Lower leg skin (tissue), 4 donors: ENCODE results near the gene EXOC6. TPM values are rescaled to one million over a fixed set of nuclear protein-coding genes. Genes with fewer than 3 reads are reported as not detected.

Source experiments
- DNase-seq, 2 donors: peaks; one replicate each; pipeline ENCODE4 v3.0.0-alpha.2; 2019; ENCODE audit warnings: low spot score in 2 of 2
- H3K4me3 ChIP-seq: fragments of 200-600 bp; sonication (generic); 2 replicates; pipeline ENCODE4 v1.5.1; 2017; ENCODE audit warnings: mild to moderate bottlenecking, low read depth; ENCODE audit not compliant: poor library complexity, severe bottlenecking
- CTCF ChIP-seq, 3 donors: fragments of 450-650 bp; IDR thresholded peaks; one replicate each; pipeline ENCODE4 v1.5.1; 2016; ENCODE audit warnings: antibody characterized with exemption in 3 of 3, mild to moderate bottlenecking in 3 of 3, moderate library complexity in 2 of 3
- POLR2A ChIP-seq, 2 donors: fragments of 450-650 bp; IDR thresholded peaks; one replicate each; pipeline ENCODE4 v1.6.1; 2016 to 2017; ENCODE audit warnings: antibody characterized with exemption in 2 of 2, mild to moderate bottlenecking in 1 of 2, moderate library complexity in 1 of 2
- WGBS, 2 donors: methylation state at CpG; one replicate each; pipeline ENCODE4 v1.1.5; 2018; 5-methylcytosine and 5-hydroxymethylcytosine counted together
- intact Hi-C: fragments of 100-400 bp; cut with DNase I; formaldehyde crosslinking; loops from one replicate; pipeline ENCODE4 v1.15.0; 2023; ENCODE audit warnings: low total_unique reads
- total RNA-seq, 4 donors: library from RNA; depleted of rRNA; stranded (reverse); fragments of >200 nt; gene quantifications; one replicate each; pipeline ENCODE4 v1.1.0, GENCODE V29; 2016

The EXOC6 gene
- total RNA-seq, 4 donors from 2014 or later = 5.2 to 8.4 (median 6.0) TPM

DNA sequence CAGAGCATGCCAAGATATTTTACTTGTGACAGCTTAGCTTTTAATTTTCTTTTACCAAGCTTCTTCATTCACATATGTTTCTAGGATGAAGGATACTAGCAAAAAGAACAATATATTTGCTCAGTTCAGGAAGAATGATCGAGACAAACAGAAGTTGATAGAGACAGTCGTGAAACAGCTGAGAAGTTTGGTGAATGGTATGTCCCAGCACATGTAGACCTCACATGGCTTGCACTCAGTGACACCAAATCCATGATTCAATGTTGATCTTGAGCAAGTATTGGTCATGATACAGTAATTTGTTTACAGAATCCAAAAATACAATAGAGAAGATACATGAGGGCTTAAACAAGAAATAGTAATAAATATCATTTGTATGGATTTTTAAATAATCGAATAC, 209.8 kb downstream of the EXOC6 start:
- 90 to 97% methylated on average over 3 of the region's 3 CpGs for WGBS, 2 donors
- no peak overlapping the region for H3K4me3 ChIP-seq
- intact Hi-C loops = no loop called here

DNA sequence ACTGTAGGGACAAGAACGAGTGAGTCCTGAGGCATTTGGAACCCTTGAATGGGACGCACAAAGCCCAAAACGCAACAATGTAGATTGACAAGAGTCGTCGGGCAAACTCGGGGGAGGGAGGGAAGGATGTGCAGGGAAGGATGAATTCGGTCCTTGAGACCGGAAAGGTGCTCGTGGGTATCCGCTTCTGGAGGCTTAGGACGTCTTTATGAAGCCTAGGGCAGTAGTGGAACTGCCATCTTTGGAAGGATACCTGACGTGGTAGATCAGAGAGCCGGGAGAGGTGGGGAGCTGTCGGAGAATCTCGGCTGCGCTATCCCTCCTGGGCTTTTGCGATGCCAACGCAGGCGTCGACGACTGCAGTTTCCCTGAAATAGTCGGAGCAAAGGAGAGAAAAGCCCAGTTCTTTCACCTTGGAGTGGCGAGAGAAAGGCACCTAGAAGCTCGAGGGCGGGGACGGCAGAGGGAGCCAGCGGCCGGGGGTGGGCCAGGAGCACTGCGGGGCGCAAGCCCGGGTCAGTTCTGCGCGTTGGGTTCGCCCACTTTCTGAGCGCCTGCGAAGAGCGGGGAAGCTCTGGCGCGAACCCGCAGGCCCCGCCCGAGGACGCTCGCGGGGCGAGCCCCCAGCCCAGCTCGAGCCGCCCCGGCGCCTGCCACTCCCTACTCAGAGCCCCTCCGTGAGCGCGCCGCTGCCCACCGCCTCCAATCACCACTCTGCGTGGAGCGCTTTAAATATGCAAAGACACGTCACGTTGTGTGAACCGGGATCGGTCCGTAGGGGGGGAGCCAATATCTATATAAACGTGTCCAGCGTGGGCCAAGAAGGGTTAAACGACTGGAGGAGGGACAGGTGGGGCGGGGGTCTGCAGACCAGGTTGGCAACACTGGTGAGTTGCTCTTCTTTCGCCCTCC, 211.9 kb downstream of the EXOC6 start, which contains the start of gene CYP26C1:
Gene CYP26C1, plus strand, starts transcription at position 824 of the 912 bp plus-strand sequence. CDS start 466 bp downstream, outside the sequence.
- intact Hi-C loops = no loop called here
- DNase-seq = no peak
- no peak within 1 kb of the TSS for H3K4me3 ChIP-seq
- WGBS, 2 donors = 16 to 28% methylated on average over 53 to 67 of the region's 67 CpGs
- TF ChIP-seq CTCF (IDR thresholded peaks at IDR 0.05) (no peak), POLR2A (IDR thresholded peaks at IDR 0.05) (no peak)

More for the DNA sequence above, 209.8 kb downstream of the EXOC6 start:
- TF ChIP-seq CTCF (IDR thresholded peaks at IDR 0.05) (no peak), POLR2A (IDR thresholded peaks at IDR 0.05) (no peak)
- DNase-seq = no peak

- H3K4me3 ChIP-seq = no peak overlapping the region
- intact Hi-C loops = no loop called here
- no peak for TF ChIP-seq POLR2A (IDR thresholded peaks at IDR 0.05)
- TF ChIP-seq CTCF (IDR thresholded peaks at IDR 0.05) = no peak
- no peak for DNase-seq
- WGBS, 2 donors = 17 to 27% methylated on average over 45 of the region's 45 CpGs
Observed at GRCh38 chr10:93060887-93061593, 212.7 kb downstream of the EXOC6 start.

DNA sequence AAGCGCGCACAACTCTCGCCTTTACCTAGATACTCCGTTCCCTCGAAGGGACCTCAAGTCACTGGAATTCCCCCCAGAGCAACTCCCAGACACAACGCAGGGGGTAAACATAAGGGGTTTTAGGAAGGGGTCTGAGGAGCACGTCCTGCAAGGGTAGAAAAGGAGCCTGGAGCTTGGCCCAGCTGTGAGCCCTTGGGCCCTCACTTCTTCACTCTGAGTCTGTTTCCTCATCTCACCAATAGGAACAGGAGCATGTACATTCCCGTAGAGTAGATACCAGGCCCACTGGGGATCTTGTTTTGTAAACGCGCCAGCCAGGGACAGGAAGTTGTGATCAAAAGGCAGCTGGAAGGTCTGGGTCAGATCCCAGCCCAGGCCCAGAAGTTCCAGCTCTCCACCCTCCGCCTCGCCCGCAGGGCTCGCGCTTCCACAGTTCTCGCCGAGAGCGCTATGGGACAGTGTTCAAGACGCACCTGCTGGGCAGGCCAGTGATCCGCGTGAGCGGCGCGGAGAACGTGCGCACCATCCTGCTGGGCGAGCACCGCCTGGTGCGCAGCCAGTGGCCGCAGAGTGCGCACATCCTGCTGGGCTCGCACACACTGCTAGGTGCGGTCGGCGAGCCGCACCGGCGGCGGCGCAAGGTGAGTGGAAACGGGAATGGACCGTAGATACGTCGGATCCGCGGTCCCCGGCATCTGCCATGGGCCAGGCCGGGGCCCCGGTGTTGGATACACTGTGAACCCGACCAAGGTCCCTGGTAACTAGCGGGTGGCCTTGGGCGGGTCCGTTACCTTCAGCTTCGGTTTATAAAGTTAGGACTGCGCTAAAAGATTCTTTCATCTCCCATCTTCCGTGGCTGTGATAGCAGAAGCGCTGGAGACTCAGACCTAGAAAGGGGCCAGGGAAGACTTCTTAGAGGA, 213.5 kb downstream of the EXOC6 start:
- no peak for TF ChIP-seq POLR2A (IDR thresholded peaks at IDR 0.05)
- TF ChIP-seq CTCF (IDR thresholded peaks at IDR 0.05) = no peak
- no peak overlapping the region for H3K4me3 ChIP-seq
- no peak for DNase-seq
- 4 to 6% methylated on average over 55 to 57 of the region's 57 CpGs for WGBS, 2 donors
- intact Hi-C loops = no loop called here

GRCh38 chr10:93062514-93063143, 214.3 kb downstream of the EXOC6 start:
- no peak overlapping the region for H3K4me3 ChIP-seq
- intact Hi-C loops = no loop called here
- DNase-seq = no peak
- no peak for TF ChIP-seq CTCF (IDR thresholded peaks at IDR 0.05)
- TF ChIP-seq POLR2A (IDR thresholded peaks at IDR 0.05) = no peak
- WGBS, 2 donors = 1 to 3% methylated on average over 24 to 43 of the region's 68 CpGs
